K562 (cell line): ENCODE results near the gene UBA52. TPM values are rescaled to one million over a fixed set of nuclear protein-coding genes. Genes with fewer than 3 reads are reported as not detected.

ENCODE experiments used
- ATAC-seq: fragments of 200-7000 bp; cut with Tn5 transposase; 3 replicates; pipeline ENCODE4 v1.9.1; 2020; ENCODE audit warnings: moderate library complexity
- BruUV-seq: library from RNA; stranded (reverse); fragments of 400-500 nt; replicated peaks from 2 replicates; lab custom pipeline; 2021; lab: Mats Ljungman, UMichigan
- CTCF ChIA-PET: fragments of 300-600 bp; formaldehyde crosslinking; extraction: SDS; loops from one replicate; lab custom pipeline; 2021; ENCODE audit warnings: low intra/inter-chr PET ratio; lab: Yijun Ruan, JAX
- POLR2A ChIA-PET: fragments of 300-600, 350-650 bp; sonication (Branson Sonifier 250); formaldehyde crosslinking; extraction: SDS; loops from one replicate; lab custom pipeline; 2021; ENCODE audit warnings: antibody characterized with exemption, inconsistent platforms; lab: Yijun Ruan, JAX
- DNase-seq, 4 experiments: peaks; one replicate each; pipeline versions ENCODE4 v3.0.0 to v3.0.0-alpha.2; 2011 to 2018; ENCODE audit warnings: low spot score in 3 of 4, mixed read lengths in 3 of 4; ENCODE audit errors: extremely low read depth in 1 of 4
- FAIRE-seq: peaks from 2 replicates; lab custom pipeline; 2011; peaks lifted over from hg19 to GRCh38; lab: Jason Lieb, UNC
- H2AFZ ChIP-seq: 2 replicates; pipeline ENCODE4 v1.6.0; 2011; ENCODE audit warnings: low read depth, low read length, control low read depth, inconsistent platforms
- H3K27ac ChIP-seq: fragments of 200-600 bp; 3 replicates; pipeline ENCODE4 v1.8.0; 2011; ENCODE audit warnings: low read depth, mild to moderate bottlenecking, control low read depth, inconsistent platforms, low read length, moderate library complexity, mixed read lengths; ENCODE audit errors: extremely low read depth
- H3K27me3 ChIP-seq, 2 experiments: fragments of 300-600 bp in 1 of 2; 2 replicates in 1 of 2; 3 replicates in 1 of 2; pipeline versions ENCODE4 v1.6.0 to v1.8.0; 2011; ENCODE audit warnings: inconsistent platforms in 2 of 2, low read length in 2 of 2, mild to moderate bottlenecking in 1 of 2, mixed read lengths in 1 of 2, moderate library complexity in 1 of 2; ENCODE audit not compliant: control insufficient read depth in 2 of 2, insufficient read depth in 2 of 2
- H3K36me3 ChIP-seq: fragments of 300-600 bp; 3 replicates; pipeline ENCODE4 v1.8.0; 2011; ENCODE audit warnings: mild to moderate bottlenecking, low read length, inconsistent platforms; ENCODE audit not compliant: control insufficient read depth, insufficient read depth
- H3K4me1 ChIP-seq, 2 experiments: fragments of 200-600 bp in 1 of 2; replicated peaks in 1 of 2; 2 replicates in 1 of 2; 3 replicates in 1 of 2; pipeline versions ENCODE4 v1.5.1 to v1.8.0; 2011; ENCODE audit warnings: inconsistent platforms in 2 of 2, low read length in 2 of 2, mild to moderate bottlenecking in 1 of 2, mixed read lengths in 1 of 2, moderate library complexity in 1 of 2; ENCODE audit not compliant: control insufficient read depth in 2 of 2, insufficient read depth in 2 of 2
- H3K4me2 ChIP-seq: 2 replicates; pipeline ENCODE4 v1.6.1; 2011; ENCODE audit warnings: low read length, control low read depth, inconsistent platforms, mixed read lengths; ENCODE audit not compliant: insufficient read depth
- H3K4me3 ChIP-seq: fragments of 200-600 bp; sonication (generic), shearing (Covaris generic); 2 replicates; pipeline ENCODE4 v1.5.1; 2016; ENCODE audit warnings: control low read depth, inconsistent platforms
- H3K79me2 ChIP-seq: fragments of 200-600 bp; 3 replicates; pipeline ENCODE4 v1.8.0; 2011; ENCODE audit warnings: low read length, inconsistent platforms; ENCODE audit not compliant: control insufficient read depth, insufficient read depth
- H3K9ac ChIP-seq, 2 experiments: 2 replicates each; pipeline versions ENCODE4 v1.6.0 to v1.6.1; 2011; ENCODE audit warnings: low read depth in 2 of 2, low read length in 2 of 2, control low read depth in 1 of 2, inconsistent platforms in 1 of 2, mild to moderate bottlenecking in 1 of 2, mixed read lengths in 1 of 2; ENCODE audit not compliant: insufficient read depth in 1 of 2
- H3K9me1 ChIP-seq: one replicate; pipeline ENCODE4 v1.6.0; 2011; ENCODE audit warnings: inconsistent platforms, mild to moderate bottlenecking, low read length, moderate library complexity; ENCODE audit not compliant: control insufficient read depth, insufficient read depth
- H3K9me3 ChIP-seq: replicated peaks from 2 replicates; pipeline ENCODE4 v1.5.1; 2011; ENCODE audit warnings: low read depth, low read length, inconsistent platforms; ENCODE audit not compliant: control insufficient read depth, insufficient read depth
- H4K20me1 ChIP-seq: replicated peaks from 2 replicates; pipeline ENCODE4 v1.6.1; 2011; ENCODE audit warnings: low read length, inconsistent platforms, mixed read lengths; ENCODE audit not compliant: control insufficient read depth, insufficient read depth
- AFF1 ChIP-seq, 2 experiments: fragments of 450-650 bp; IDR thresholded peaks; 2 replicates each; pipeline ENCODE4 v1.6.1; 2018; ENCODE audit warnings: mild to moderate bottlenecking in 2 of 2, low read depth in 1 of 2; ENCODE audit not compliant: partially characterized antibody in 2 of 2
- NFYB ChIP-seq: IDR thresholded peaks from 2 replicates; pipeline ENCODE4 v1.6.1; 2011; ENCODE audit warnings: mild to moderate bottlenecking, moderate library complexity; ENCODE audit not compliant: insufficient read length; ENCODE audit errors: extremely low read depth
- NR2F6 ChIP-seq: fragments of 450-650 bp; formaldehyde crosslinking; IDR thresholded peaks from 2 replicates; pipeline ENCODE4 v1.4.0; 2020; ENCODE audit warnings: mild to moderate bottlenecking
- PHF8 ChIP-seq: fragments of 200-600 bp; sonication (generic); IDR thresholded peaks from 2 replicates; pipeline ENCODE4 v1.6.1; 2012; ENCODE audit warnings: mixed run types, mild to moderate bottlenecking, inconsistent platforms, low read length, moderate library complexity, borderline replicate concordance
- PKNOX1 ChIP-seq: fragments of 450-650 bp; IDR thresholded peaks from 2 replicates; pipeline ENCODE4 v1.6.1; 2016
- SP1 ChIP-seq: sonication (generic); formaldehyde crosslinking; IDR thresholded peaks from 2 replicates; pipeline ENCODE4 v1.8.1; 2022; ENCODE audit warnings: mild to moderate bottlenecking, missing genetic modification reagents
- SP2 ChIP-seq: IDR thresholded peaks from 2 replicates; pipeline ENCODE4 v1.6.1; 2011; ENCODE audit warnings: mild to moderate bottlenecking, low read depth, low read length, moderate library complexity; ENCODE audit not compliant: poor library complexity, severe bottlenecking; ENCODE audit errors: extremely low read depth
- TAF1 ChIP-seq: IDR thresholded peaks from 2 replicates; pipeline ENCODE4 v1.6.1; 2011; ENCODE audit warnings: mild to moderate bottlenecking, low read length, moderate library complexity; ENCODE audit not compliant: insufficient read depth, control insufficient read depth, severe bottlenecking; ENCODE audit errors: extremely low read depth
- TBP ChIP-seq: optimal IDR thresholded peaks from 2 replicates; pipeline ENCODE3; 2011; ENCODE audit warnings: low read depth, low read length, improper control_type of control experiment
- TRIM24 ChIP-seq, 2 experiments: fragments of 450-650 bp; IDR thresholded peaks; 2 replicates each; pipeline ENCODE4 v1.6.1; 2016
- ZBTB7A ChIP-seq: IDR thresholded peaks from 2 replicates; pipeline ENCODE4 v1.6.1; 2011; ENCODE audit warnings: low read depth, mild to moderate bottlenecking, low read length, moderate library complexity, borderline replicate concordance; ENCODE audit not compliant: control insufficient read depth
- ZEB2 ChIP-seq: fragments of 450-650 bp; IDR thresholded peaks from 2 replicates; pipeline ENCODE4 v1.6.1; 2016
- ZNF280B ChIP-seq: fragments of 250-450 bp; sonication (Bioruptor Pico); IDR thresholded peaks from 2 replicates; pipeline ENCODE4 v1.5.1; 2021; ENCODE audit warnings: mild to moderate bottlenecking
- WGBS: fragments of 100-300 bp; shearing (Covaris generic); methylation state at CpG from one replicate; pipeline ENCODE4 v1.1.6; 2016; ENCODE audit warnings: low coverage, mixed read lengths; ENCODE audit not compliant: insufficient coverage; ENCODE audit errors: missing lambda C conversion rate; 5-methylcytosine and 5-hydroxymethylcytosine counted together
- in situ Hi-C: fragments of 300-500 bp; cut with MboI; formaldehyde crosslinking; loops from 4 replicates; pipeline ENCODE4 v1.15.0; 2018; ENCODE audit warnings: inconsistent platforms, mixed read lengths
- intact Hi-C: fragments of 100-400 bp; cut with micrococcal nuclease; formaldehyde crosslinking; loops from 2 replicates; pipeline ENCODE4 v1.14.2; 2022
- polyA plus RNA-seq, 8 experiments: library from polyadenylated mRNA; depleted of rRNA in 4 of 8; stranded (reverse) in 5 of 8; unstranded in 3 of 8; fragments of >200 nt; fragmentation: Nextera tagmentation in 2 of 8; fragmentation: Illumina TruSeq in 1 of 8; extraction: Ambion mirVana in 2 of 8; extraction: Trizol in 1 of 8; gene quantifications; 2 replicates each; pipeline versions ENCODE4 v1.2.1 to v1.2.3, GENCODE V29; 2011 to 2014; ENCODE audit warnings: inconsistent platforms in 1 of 8, missing spikeins in 1 of 8
- total RNA-seq, 7 experiments: library from RNA; depleted of rRNA in 6 of 7; stranded (reverse); fragments of >200 nt in 6 of 7; fragmentation: Illumina TruSeq in 2 of 7; extraction: Trizol in 2 of 7; gene quantifications; 2 replicates each; pipeline versions ENCODE4 v1.2.1 to v1.2.3, GENCODE V29; 2011 to 2021; ENCODE audit warnings: low replicate concordance in 1 of 7

Gene UBA52
- total and polyA plus RNA-seq, 9 of the 15 experiments (the other 6 are each of a cell fraction or from before 2014, with no cell fraction given): 1,110 to 2,751 (median 1,733) TPM

GRCh38 chr19:18542941-18543813, 28.5 kb upstream of the UBA52 start, which contains the start of gene FKBP8:
TSS of gene FKBP8 (minus strand) at chr19:18543573. CDS start at chr19:18541970, 1,603 bp downstream.
- peak within 1 kb of the TSS; percentile 91 for H3K4me2 ChIP-seq
- H3K9me3 ChIP-seq: no peaks in the 10 kb centered on the region
- peak within 1 kb of the TSS; percentile 68 for H3K4me3 ChIP-seq
- ChIA-PET CTCF (interaction anchor here (0.6 kb wide), 1 partner anchor 395 kb away, joined by 9 read pairs; no protein-coding TSS in a partner anchor), POLR2A (interaction anchor here (0.6 to 2.7 kb wide), 16 partner anchors 7 to 74 kb away, joined by 3 to 12 read pairs (median 4); partner anchors contain the start of genes ELL, KXD1 and UBA52)
- ATAC-seq: peak; percentile 97
- peak within 1 kb of the TSS; percentile 76 to 97 for H3K9ac ChIP-seq
- peaks cover 3% of the 10 kb centered on the region; the same call in 1 of the 2 replicates for H4K20me1 ChIP-seq
- peak within 1 kb of the TSS; percentile 73 for H2AFZ ChIP-seq
- H3K9me1 ChIP-seq: no peaks in the 10 kb centered on the region
- in situ Hi-C loops (no loop called here), intact Hi-C loops (loop anchor here (5.0 kb wide), 1 partner anchor 134 kb away; no protein-coding TSS in a partner anchor)
- peak within 1 kb of the TSS; percentile 88 for H3K27ac ChIP-seq
- H3K36me3 ChIP-seq: peaks cover 34% of the 10 kb centered on the region
- no peaks in the 10 kb centered on the region for H3K27me3 ChIP-seq
- DNase-seq: peak; percentile 94 to 97 (median 96)
- peaks cover 21% of the 10 kb centered on the region for H3K79me2 ChIP-seq
- peaks cover 18 to 38% of the 10 kb centered on the region in 2 experiments for H3K4me1 ChIP-seq
- FAIRE-seq: peak; percentile 69
- no TSS peak for BruUV-seq
- WGBS: 2% methylated on average over 29 of the region's 86 CpGs
- TF ChIP-seq PKNOX1: peak; percentile 98
- TF ChIP-seq SP1 (CRISPR knock-in tag): 0 out of 2 replicates have a peak, but pooled peaks have one; percentile 16
- TF ChIP-seq TAF1: peak; percentile 36
- TF ChIP-seq AFF1 (IDR thresholded peaks at IDR 0.05; ENCODE audit: low read depth in 1 of 2, partially characterized antibody in 2 of 2): no peak
- peak; percentile 50; the same call in 1 of the 2 replicates for TF ChIP-seq PHF8
- no peak for TF ChIP-seq ZNF280B
- peak; percentile 94 for TF ChIP-seq ZBTB7A
- peak; percentile 21 for TF ChIP-seq TBP
- no peak for TF ChIP-seq NR2F6 (CRISPR knock-in tag)
- no peak for TF ChIP-seq TRIM24 (IDR thresholded peaks at IDR 0.05)
- TF ChIP-seq ZEB2: no peak
- TF ChIP-seq NFYB: peak; percentile 87
- TF ChIP-seq SP2: peak; percentile 90
